IMR-90 (cell line): ENCODE measurements around the gene AP1S2. TPM values are rescaled to one million over a fixed set of nuclear protein-coding genes. Genes with fewer than 3 reads are reported as not detected.

Experiments
- ATAC-seq: fragments of 200-7000 bp; cut with Tn5 transposase; 2 replicates; pipeline ENCODE4 v1.9.1; 2020; ENCODE audit warnings: low read depth, mild to moderate bottlenecking, moderate library complexity
- BruUV-seq: library from RNA; stranded (reverse); fragments of 400-500 nt; replicated peaks from 2 replicates; lab custom pipeline; 2021; lab: Mats Ljungman, UMichigan
- CTCF ChIA-PET: fragments of 300-600 bp; formaldehyde crosslinking; extraction: SDS; loops from one replicate; lab custom pipeline; 2021; ENCODE audit warnings: antibody characterized with exemption; lab: Yijun Ruan, JAX
- POLR2A ChIA-PET: fragments of 300-600 bp; sonication (Branson Sonifier 250); formaldehyde crosslinking; loops from one replicate; lab custom pipeline; 2022; ENCODE audit warnings: antibody characterized with exemption; ENCODE audit not compliant: unreplicated experiment; lab: Charles Lee
- DNase-seq: peaks from one replicate; pipeline ENCODE4 v3.0.0; 2013
- H2AFZ ChIP-seq: replicated peaks from 2 replicates; pipeline ENCODE3; 2013; ENCODE audit warnings: low read length, mild to moderate bottlenecking; ENCODE audit not compliant: poor library complexity
- H2AK5ac ChIP-seq: 2 replicates; pipeline ENCODE4 v1.6.1; 2013; ENCODE audit warnings: low read depth, low read length, inconsistent platforms
- H2AK9ac ChIP-seq: replicated peaks from 2 replicates; pipeline ENCODE3; 2013; ENCODE audit warnings: mild to moderate bottlenecking, low read depth, low read length, moderate library complexity; ENCODE audit not compliant: poor library complexity
- H2BK120ac ChIP-seq: 2 replicates; pipeline ENCODE4 v1.6.1; 2013; ENCODE audit warnings: low read depth, low read length, inconsistent platforms
- H2BK15ac ChIP-seq: 3 replicates; pipeline ENCODE4 v1.6.1; 2013; ENCODE audit warnings: low read depth, low read length, inconsistent platforms
- H2BK20ac ChIP-seq: 2 replicates; pipeline ENCODE4 v1.6.1; 2013; ENCODE audit warnings: low read depth, mild to moderate bottlenecking, inconsistent platforms, low read length, moderate library complexity
- H2BK5ac ChIP-seq: 2 replicates; pipeline ENCODE4 v1.6.1; 2013; ENCODE audit warnings: mild to moderate bottlenecking, low read depth, low read length, inconsistent platforms; ENCODE audit not compliant: poor library complexity, severe bottlenecking
- H3K14ac ChIP-seq: replicated peaks from 2 replicates; pipeline ENCODE4 v1.6.1; 2013; ENCODE audit warnings: low read depth, low read length, inconsistent platforms
- H3K18ac ChIP-seq: 2 replicates; pipeline ENCODE4 v1.6.1; 2013; ENCODE audit warnings: low read depth, low read length, control low read depth
- H3K23ac ChIP-seq: 2 replicates; pipeline ENCODE4 v1.6.1; 2013; ENCODE audit warnings: low read depth, low read length, inconsistent platforms
- H3K27ac ChIP-seq: 2 replicates; pipeline ENCODE4 v1.5.1; 2013; ENCODE audit warnings: mild to moderate bottlenecking, control low read depth, low read length; ENCODE audit not compliant: insufficient read depth
- H3K27me3 ChIP-seq: 2 replicates; pipeline ENCODE4 v1.6.1; 2013; ENCODE audit warnings: low read length; ENCODE audit not compliant: control insufficient read depth, insufficient read depth
- H3K36me3 ChIP-seq: 2 replicates; pipeline ENCODE4 v1.6.1; 2013; ENCODE audit warnings: low read length, mixed read lengths; ENCODE audit not compliant: control insufficient read depth, insufficient read depth
- H3K4ac ChIP-seq: 2 replicates; pipeline ENCODE4 v1.6.1; 2013; ENCODE audit warnings: low read depth, low read length, inconsistent platforms
- H3K4me1 ChIP-seq: 2 replicates; pipeline ENCODE4 v1.6.1; 2013; ENCODE audit warnings: low read length, mixed read lengths; ENCODE audit not compliant: control insufficient read depth, insufficient read depth
- H3K4me2 ChIP-seq: 2 replicates; pipeline ENCODE4 v1.6.1; 2013; ENCODE audit warnings: low read depth, mild to moderate bottlenecking, control low read depth, low read length, moderate library complexity
- H3K4me3 ChIP-seq: 2 replicates; pipeline ENCODE4 v1.5.1; 2013; ENCODE audit warnings: low read depth, mild to moderate bottlenecking, control low read depth, low read length, moderate library complexity; ENCODE audit not compliant: insufficient read depth
- H3K56ac ChIP-seq: 2 replicates; pipeline ENCODE4 v1.6.1; 2013; ENCODE audit warnings: low read length, inconsistent platforms; ENCODE audit not compliant: insufficient read depth; ENCODE audit errors: extremely low read depth
- H3K79me1 ChIP-seq, 2 experiments: 2 replicates each; pipeline ENCODE4 v1.6.1; 2013; ENCODE audit warnings: low read length in 2 of 2, inconsistent platforms in 1 of 2, low read depth in 1 of 2
- H3K9ac ChIP-seq: 2 replicates; pipeline ENCODE4 v1.6.1; 2013; ENCODE audit warnings: low read depth, low read length, control low read depth
- H3K9me1 ChIP-seq: 2 replicates; pipeline ENCODE4 v1.6.1; 2013; ENCODE audit warnings: low read length, inconsistent platforms; ENCODE audit not compliant: insufficient read depth
- H3K9me3 ChIP-seq: 2 replicates; pipeline ENCODE4 v1.6.1; 2013; ENCODE audit warnings: low read length; ENCODE audit not compliant: control insufficient read depth, insufficient read depth
- H4K20me1 ChIP-seq: 2 replicates; pipeline ENCODE4 v1.6.1; 2013; ENCODE audit warnings: low read length, inconsistent platforms; ENCODE audit not compliant: insufficient read depth
- H4K5ac ChIP-seq: 2 replicates; pipeline ENCODE4 v1.6.1; 2013; ENCODE audit warnings: mild to moderate bottlenecking, low read depth, low read length, control low read depth
- H4K8ac ChIP-seq, 2 experiments: 2 replicates each; pipeline ENCODE4 v1.6.1; 2013; ENCODE audit warnings: low read depth in 2 of 2, low read length in 2 of 2, control low read depth in 1 of 2, inconsistent platforms in 1 of 2
- H4K91ac ChIP-seq: 2 replicates; pipeline ENCODE4 v1.6.1; 2013; ENCODE audit warnings: low read depth, low read length, inconsistent platforms; ENCODE audit not compliant: insufficient read depth
- BHLHE40 ChIP-seq: fragments of 150-350 bp; IDR thresholded peaks from 2 replicates; pipeline ENCODE4 v1.6.1; 2016; ENCODE audit warnings: mild to moderate bottlenecking, low read depth, low read length
- CEBPB ChIP-seq: IDR thresholded peaks from 2 replicates; pipeline ENCODE4 v1.6.1; 2012; ENCODE audit warnings: low read depth, low read length, improper control_type of control experiment
- CHD1 ChIP-seq: IDR thresholded peaks from 2 replicates; pipeline ENCODE4 v1.6.1; 2012; ENCODE audit warnings: low read depth, low read length, improper control_type of control experiment
- FOS ChIP-seq: fragments of 150-350 bp; IDR thresholded peaks from 2 replicates; pipeline ENCODE4 v1.6.1; 2016; ENCODE audit warnings: low read depth, low read length
- MAFK ChIP-seq: IDR thresholded peaks from 2 replicates; pipeline ENCODE4 v1.6.1; 2012; ENCODE audit warnings: low read depth, low read length, improper control_type of control experiment
- MAZ ChIP-seq: IDR thresholded peaks from 2 replicates; pipeline ENCODE4 v1.6.1; 2012; ENCODE audit warnings: low read depth, mild to moderate bottlenecking, low read length, improper control_type of control experiment, moderate library complexity, borderline replicate concordance
- MXI1 ChIP-seq: IDR thresholded peaks from 2 replicates; pipeline ENCODE4 v1.6.1; 2012; ENCODE audit warnings: low read depth, mild to moderate bottlenecking, low read length, moderate library complexity, borderline replicate concordance
- NFE2L2 ChIP-seq: fragments of 150-350 bp; IDR thresholded peaks from 2 replicates; pipeline ENCODE4 v1.6.1; 2016; ENCODE audit warnings: low read depth, mild to moderate bottlenecking, low read length
- RAD21 ChIP-seq: IDR thresholded peaks from 2 replicates; pipeline ENCODE4 v1.6.1; 2012; ENCODE audit warnings: low read length, improper control_type of control experiment
- RCOR1 ChIP-seq: IDR thresholded peaks from 2 replicates; pipeline ENCODE4 v1.6.1; 2012; ENCODE audit warnings: mild to moderate bottlenecking, low read length, improper control_type of control experiment; ENCODE audit not compliant: insufficient replicate concordance
- WGBS, 2 experiments: methylation state at CpG; one replicate each; pipeline versions ENCODE4 v1.1.5 to v1.1.7; 2013; ENCODE audit warnings: missing lambda C conversion rate in 2 of 2; ENCODE audit not compliant: insufficient read length in 1 of 2; ENCODE audit errors: extremely low coverage in 2 of 2; 5-methylcytosine and 5-hydroxymethylcytosine counted together
- dilution Hi-C: fragments of 300-500 bp; cut with HindIII; formaldehyde crosslinking; loops from one replicate; pipeline ENCODE4 v1.14.3; 2018; ENCODE audit warnings: low sequenced_read_pairs; ENCODE audit not compliant: unreplicated experiment
- in situ Hi-C: fragments of 300-500 bp; cut with MboI; formaldehyde crosslinking; loops from 3 replicates; pipeline ENCODE4 v1.14.3; 2019; ENCODE audit warnings: low sequenced_read_pairs, inconsistent platforms, mixed read lengths
- intact Hi-C: fragments of 100-400 bp; cut with micrococcal nuclease; formaldehyde crosslinking; loops from 2 replicates; pipeline ENCODE4 v1.10.0; 2022
- polyA plus RNA-seq, 3 experiments: library from polyadenylated mRNA; depleted of rRNA; stranded (reverse); fragments of >200 nt; gene quantifications; 2 replicates each; pipeline ENCODE4 v1.2.3, GENCODE V29; 2012; ENCODE audit warnings: low replicate concordance in 1 of 3
- total RNA-seq: library from RNA; depleted of rRNA; stranded (reverse); fragments of >200 nt; gene quantifications from 2 replicates; pipeline ENCODE4 v1.2.3, GENCODE V29; 2012
- TF ChIP-seq, protein P1 (sequence below): fragments of 150-350 bp; IDR thresholded peaks from 2 replicates; pipeline ENCODE4 v1.6.1; 2016; ENCODE audit warnings: low read depth, mild to moderate bottlenecking, low read length, moderate library complexity, borderline replicate concordance
- TF ChIP-seq, protein P2 (sequence below): fragments of 150-350 bp; IDR thresholded peaks from 2 replicates; pipeline ENCODE4 v1.6.1; 2017; ENCODE audit warnings: mild to moderate bottlenecking, antibody characterized with exemption, low read length, low read depth
- TF ChIP-seq, protein P3 (sequence below): conservative IDR thresholded peaks from 2 replicates; pipeline ENCODE4 v1.5.1; 2012; ENCODE audit warnings: mild to moderate bottlenecking, low read depth, low read length, improper control_type of control experiment

AP1S2 gene
- total and polyA plus RNA-seq, 2 of the 4 experiments (the other 2 are of a cell fraction), result 28.3 to 46.5 TPM

DNA sequence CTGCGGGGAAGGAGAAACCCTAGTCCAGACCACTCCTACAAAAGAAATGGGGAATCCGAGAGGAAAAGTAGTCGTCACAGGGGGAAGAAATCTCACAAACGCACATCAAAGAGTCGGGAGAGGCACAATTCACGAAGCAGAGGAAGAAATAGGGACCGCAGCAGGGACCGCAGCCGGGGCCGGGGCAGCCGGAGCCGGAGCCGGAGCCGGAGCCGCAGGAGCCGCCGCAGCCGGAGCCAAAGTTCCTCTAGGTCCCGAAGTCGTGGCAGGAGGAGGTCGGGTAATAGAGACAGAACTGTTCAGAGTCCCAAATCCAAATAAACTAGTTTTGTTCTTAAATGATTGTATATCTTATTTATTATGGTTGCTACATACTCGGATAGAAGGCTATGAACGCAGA is 31.7 kb downstream of the AP1S2 start:
- Histone ChIP-seq H2BK15ac (no peak overlapping the region), H2AK9ac (no peak overlapping the region), H3K4me3 (no peak overlapping the region), H3K9me3 (no peaks in the 10 kb centered on the region), H3K14ac (no peak overlapping the region), H3K36me3 (peaks cover 15% of the 10 kb centered on the region), H2AFZ (no peak overlapping the region), H3K27ac (no peak overlapping the region), H3K4ac (no peak overlapping the region), H4K5ac (no peak overlapping the region), H2BK5ac (no peak overlapping the region), H3K23ac (no peak overlapping the region), H3K18ac (no peak overlapping the region), H3K9me1 (no peaks in the 10 kb centered on the region; the same call in 1 of the 2 replicates), H2BK20ac (no peak overlapping the region), H4K8ac (no peak overlapping the region), H3K27me3 (no peaks in the 10 kb centered on the region), H3K79me1 (peaks cover 0 to 6% of the 10 kb centered on the region in 2 experiments; a peak in 2 of 4 replicates), H3K4me1 (0 out of 2 replicates have a peak, but pooled peaks cover 2% of the 10 kb centered on the region), H3K9ac (no peak overlapping the region), H3K4me2 (no peak overlapping the region), H4K20me1 (no peaks in the 10 kb centered on the region), H2BK120ac (no peak overlapping the region), H4K91ac (no peak overlapping the region), H3K56ac (no peak overlapping the region), H2AK5ac (no peak overlapping the region)
- dilution Hi-C loops, result no loop called here
- intact Hi-C loops, result no loop called here
- ATAC-seq, result no peak
- in situ Hi-C loops, result loop anchor here (25.0 kb wide), 1 partner anchor 864 kb away; no protein-coding TSS in a partner anchor
- no TSS peak for BruUV-seq
- ChIA-PET POLR2A (no interaction called here), CTCF (no interaction called here)
- 100% methylated on average over 1 of the region's 23 CpGs; no CpG with 5 or more reads in 1 of the 2 experiments for WGBS, 2 experiments
- DNase-seq, result no peak
- no peak for TF ChIP-seq NFE2L2
- TF ChIP-seq CHD1, result no peak
- TF ChIP-seq, protein P1, sequence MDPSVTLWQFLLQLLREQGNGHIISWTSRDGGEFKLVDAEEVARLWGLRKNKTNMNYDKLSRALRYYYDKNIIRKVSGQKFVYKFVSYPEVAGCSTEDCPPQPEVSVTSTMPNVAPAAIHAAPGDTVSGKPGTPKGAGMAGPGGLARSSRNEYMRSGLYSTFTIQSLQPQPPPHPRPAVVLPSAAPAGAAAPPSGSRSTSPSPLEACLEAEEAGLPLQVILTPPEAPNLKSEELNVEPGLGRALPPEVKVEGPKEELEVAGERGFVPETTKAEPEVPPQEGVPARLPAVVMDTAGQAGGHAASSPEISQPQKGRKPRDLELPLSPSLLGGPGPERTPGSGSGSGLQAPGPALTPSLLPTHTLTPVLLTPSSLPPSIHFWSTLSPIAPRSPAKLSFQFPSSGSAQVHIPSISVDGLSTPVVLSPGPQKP, result no peak
- TF ChIP-seq BHLHE40, result no peak
- no peak for TF ChIP-seq CEBPB
- TF ChIP-seq, protein P2, sequence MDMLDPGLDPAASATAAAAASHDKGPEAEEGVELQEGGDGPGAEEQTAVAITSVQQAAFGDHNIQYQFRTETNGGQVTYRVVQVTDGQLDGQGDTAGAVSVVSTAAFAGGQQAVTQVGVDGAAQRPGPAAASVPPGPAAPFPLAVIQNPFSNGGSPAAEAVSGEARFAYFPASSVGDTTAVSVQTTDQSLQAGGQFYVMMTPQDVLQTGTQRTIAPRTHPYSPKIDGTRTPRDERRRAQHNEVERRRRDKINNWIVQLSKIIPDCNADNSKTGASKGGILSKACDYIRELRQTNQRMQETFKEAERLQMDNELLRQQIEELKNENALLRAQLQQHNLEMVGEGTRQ, result no peak
- TF ChIP-seq MAZ, result no peak
- TF ChIP-seq RAD21, result no peak
- TF ChIP-seq MAFK, result no peak
- no peak for TF ChIP-seq FOS
- TF ChIP-seq RCOR1, result no peak
- no peak for TF ChIP-seq MXI1
- TF ChIP-seq, protein P3, sequence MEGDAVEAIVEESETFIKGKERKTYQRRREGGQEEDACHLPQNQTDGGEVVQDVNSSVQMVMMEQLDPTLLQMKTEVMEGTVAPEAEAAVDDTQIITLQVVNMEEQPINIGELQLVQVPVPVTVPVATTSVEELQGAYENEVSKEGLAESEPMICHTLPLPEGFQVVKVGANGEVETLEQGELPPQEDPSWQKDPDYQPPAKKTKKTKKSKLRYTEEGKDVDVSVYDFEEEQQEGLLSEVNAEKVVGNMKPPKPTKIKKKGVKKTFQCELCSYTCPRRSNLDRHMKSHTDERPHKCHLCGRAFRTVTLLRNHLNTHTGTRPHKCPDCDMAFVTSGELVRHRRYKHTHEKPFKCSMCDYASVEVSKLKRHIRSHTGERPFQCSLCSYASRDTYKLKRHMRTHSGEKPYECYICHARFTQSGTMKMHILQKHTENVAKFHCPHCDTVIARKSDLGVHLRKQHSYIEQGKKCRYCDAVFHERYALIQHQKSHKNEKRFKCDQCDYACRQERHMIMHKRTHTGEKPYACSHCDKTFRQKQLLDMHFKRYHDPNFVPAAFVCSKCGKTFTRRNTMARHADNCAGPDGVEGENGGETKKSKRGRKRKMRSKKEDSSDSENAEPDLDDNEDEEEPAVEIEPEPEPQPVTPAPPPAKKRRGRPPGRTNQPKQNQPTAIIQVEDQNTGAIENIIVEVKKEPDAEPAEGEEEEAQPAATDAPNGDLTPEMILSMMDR, result no peak
